ENCODE results near the gene ROPN1. TPM values are rescaled to one million over a fixed set of nuclear protein-coding genes. Genes with fewer than 3 reads are reported as not detected.
"Not testable (repeated sequence)": the region's sequence is repeated elsewhere in the genome, so short reads cannot be mapped to it uniquely, and the experiment has no call there.

Gene ROPN1
- polyA plus RNA-seq: not detected

DNA sequence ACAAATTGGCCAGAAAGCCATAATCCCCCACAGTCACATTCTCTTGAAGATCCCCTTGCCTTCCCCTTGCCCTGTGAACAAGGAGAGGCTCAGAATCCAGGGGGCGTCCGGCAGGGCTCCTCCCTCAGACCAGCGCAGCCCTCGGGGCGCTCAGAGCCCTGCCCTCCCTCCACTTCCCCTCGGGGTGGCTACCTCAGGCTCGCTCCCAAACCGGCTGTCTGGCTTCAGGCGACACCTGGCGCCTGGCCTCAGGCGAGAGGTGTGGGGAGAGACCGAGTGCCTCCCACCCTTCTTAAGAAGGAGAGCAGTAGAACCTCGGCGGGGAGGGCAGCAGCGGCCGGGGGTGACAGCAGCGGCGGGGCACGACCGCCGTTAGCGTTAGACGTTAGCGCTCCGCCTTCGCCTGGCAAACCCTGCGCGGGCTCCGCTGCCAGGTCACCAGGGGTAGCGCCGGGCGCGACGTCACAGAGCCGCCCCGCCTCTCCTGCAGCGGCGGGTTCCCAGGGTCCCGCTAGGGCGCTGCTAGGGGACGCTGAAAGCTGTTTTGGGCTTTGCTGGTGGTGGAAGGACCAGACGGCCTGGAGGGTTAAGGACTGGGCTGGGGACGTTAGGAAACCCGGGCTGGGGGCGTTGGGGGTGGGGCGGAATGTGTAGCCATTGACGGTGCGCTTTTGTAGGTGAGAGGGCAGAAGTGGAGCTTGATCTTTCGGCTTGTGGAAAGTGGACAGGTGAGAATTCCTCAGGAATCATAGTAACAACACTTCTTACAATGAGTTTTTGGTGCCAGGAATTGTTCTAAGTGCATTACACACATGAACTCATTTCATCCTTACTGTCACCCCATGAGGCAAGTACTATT, at the start of gene ROPN1:
ROPN1 (minus strand) TSS at position 395 of the 859 bp plus-strand sequence. CDS start 11,643 bp downstream, outside the sequence.
- not testable (repeated sequence) for H3K27ac Mint-ChIP-seq, DNase-seq, H3K4me1 Mint-ChIP-seq, H3K36me3 Mint-ChIP-seq, H3K9me3 Mint-ChIP-seq
- peaks cover 0 to 15% (median 2%) of the 10 kb centered on the region in 3 donors for H3K27me3 Mint-ChIP-seq (ENCODE audit: low read depth in 3 of 3)
- peak within 1 kb of the TSS; percentile 51 to 74 (median 62) for H3K4me3 Mint-ChIP-seq

DNA sequence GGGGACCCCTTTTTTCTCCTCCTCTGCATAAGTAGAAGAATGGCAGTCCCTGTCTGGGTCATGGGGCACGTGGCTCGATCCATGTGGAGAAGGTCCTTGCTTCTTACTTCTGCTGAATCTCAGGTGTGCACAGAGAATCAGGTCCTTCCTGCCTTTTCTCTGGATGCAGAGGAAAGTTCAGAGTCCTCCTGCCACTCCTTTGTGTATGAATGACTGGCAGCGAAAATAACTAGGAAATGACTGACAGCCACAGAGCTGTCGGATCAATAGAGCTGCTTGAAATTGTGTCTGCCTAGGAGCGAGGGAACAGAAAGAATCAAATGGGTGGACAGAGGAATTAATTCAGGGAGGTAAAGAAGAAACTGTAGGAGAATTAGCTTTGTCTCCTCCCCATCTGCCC, 49.6 kb upstream of the ROPN1 start:
- no peak overlapping the region for H3K27ac Mint-ChIP-seq
- no peak for DNase-seq
- H3K36me3 Mint-ChIP-seq: no peaks in the 10 kb centered on the region
- H3K4me3 Mint-ChIP-seq: no peak overlapping the region
- H3K27me3 Mint-ChIP-seq (ENCODE audit: low read depth in 3 of 3): peaks cover 0 to 2% (median 1%) of the 10 kb centered on the region in 3 donors
- H3K4me1 Mint-ChIP-seq: no peaks in the 10 kb centered on the region
- peaks cover 0 to 2% (median 0%) of the 10 kb centered on the region in 6 donors for H3K9me3 Mint-ChIP-seq

DNA sequence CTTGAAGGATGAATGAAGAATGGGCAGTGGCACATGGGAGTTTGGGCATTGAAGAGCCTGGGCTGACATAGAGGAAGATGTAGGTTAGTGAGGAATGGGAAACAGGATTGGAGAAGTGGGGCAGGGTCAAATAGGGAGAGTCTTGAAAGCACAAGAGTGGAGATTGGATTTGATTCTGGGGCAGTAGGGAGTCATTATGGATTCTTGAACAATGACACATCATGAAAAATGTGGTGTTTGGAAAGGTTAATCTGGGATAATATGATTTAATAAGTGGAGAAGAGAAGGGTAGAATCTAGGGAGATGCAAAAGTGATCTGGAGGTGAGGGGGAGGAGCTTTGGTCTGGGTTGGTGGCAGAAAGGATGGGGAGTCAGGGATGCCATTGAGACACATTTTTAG, 45.4 kb upstream of the ROPN1 start:
- peaks cover 14 to 16% of the 10 kb centered on the region in 2 donors for H3K4me1 Mint-ChIP-seq
- no peaks in the 10 kb centered on the region for H3K36me3 Mint-ChIP-seq
- H3K27me3 Mint-ChIP-seq (ENCODE audit: low read depth in 3 of 3): peaks cover 9 to 18% (median 14%) of the 10 kb centered on the region in 3 donors
- peaks cover 0 to 6% (median 1%) of the 10 kb centered on the region in 6 donors for H3K9me3 Mint-ChIP-seq
- no peak for DNase-seq
- no peak overlapping the region for H3K27ac Mint-ChIP-seq
- no peak overlapping the region for H3K4me3 Mint-ChIP-seq

DNA sequence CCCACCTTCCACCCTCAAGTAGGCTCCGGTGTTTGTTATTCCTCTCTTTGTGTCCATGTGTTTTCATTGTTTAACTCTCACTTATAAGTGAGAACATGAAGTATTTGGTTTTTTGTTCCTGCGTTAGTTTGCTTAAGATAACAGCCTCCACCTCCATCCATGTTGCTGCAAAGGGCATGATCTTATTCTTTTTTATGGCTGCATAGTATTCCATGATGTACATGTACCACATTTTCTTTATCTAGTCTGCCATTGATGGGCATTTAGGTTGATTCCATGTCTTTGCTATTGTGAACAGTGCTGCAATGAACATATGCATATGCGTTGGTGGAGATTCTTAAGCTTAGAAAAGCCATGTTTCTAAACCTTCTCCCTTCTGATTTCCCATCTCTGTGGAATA, 44.3 kb upstream of the ROPN1 start:
- peaks cover 9 to 26% (median 14%) of the 10 kb centered on the region in 3 donors for H3K27me3 Mint-ChIP-seq (ENCODE audit: low read depth in 3 of 3)
- H3K9me3 Mint-ChIP-seq, DNase-seq, H3K4me3 Mint-ChIP-seq, H3K36me3 Mint-ChIP-seq, H3K27ac Mint-ChIP-seq: not testable (repeated sequence)
- peaks cover 16 to 25% of the 10 kb centered on the region in 2 donors for H3K4me1 Mint-ChIP-seq

DNA sequence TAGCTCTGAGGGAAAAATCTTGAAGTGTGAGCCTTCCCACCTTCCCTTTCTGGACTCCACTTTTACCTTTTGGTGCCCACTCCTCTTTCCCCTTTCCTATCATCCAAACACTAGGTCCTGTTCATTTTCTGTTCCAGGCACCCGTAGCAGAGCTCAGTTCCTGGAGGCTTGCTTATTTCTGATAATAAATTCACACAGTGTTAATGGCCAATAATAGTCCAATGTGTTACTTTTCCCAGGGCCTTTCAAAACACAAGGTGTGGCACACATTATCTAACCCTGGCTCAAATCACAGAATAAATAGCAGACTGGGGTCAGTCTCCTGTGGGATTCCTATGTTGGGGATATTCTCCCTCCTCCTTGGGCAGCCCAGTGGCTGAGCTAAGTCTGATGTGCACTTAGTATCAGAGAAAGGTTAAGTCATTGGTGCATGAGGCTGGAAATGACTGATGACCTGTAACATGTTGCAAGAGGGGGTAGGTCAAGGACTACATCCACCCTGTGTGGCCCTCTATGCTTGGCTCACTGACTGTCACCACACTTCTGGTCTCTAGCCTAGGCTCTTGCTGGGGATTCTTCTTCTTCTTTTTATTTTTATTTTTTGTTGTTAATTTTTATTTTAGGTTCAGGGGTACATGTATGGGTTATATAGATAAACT, 43.7 kb upstream of the ROPN1 start:
- Mint-ChIP-seq H3K4me1 (peaks cover 16 to 28% of the 10 kb centered on the region in 2 donors), H3K36me3 (no peaks in the 10 kb centered on the region), H3K27me3 (ENCODE audit: low read depth in 3 of 3) (peaks cover 9 to 29% (median 14%) of the 10 kb centered on the region in 3 donors), H3K27ac (no peak overlapping the region), H3K9me3 (peaks cover 0 to 7% (median 1%) of the 10 kb centered on the region in 6 donors), H3K4me3 (peak overlapping the region in 4 of 5 donors; percentile 14 to 57 (median 35))
- no peak for DNase-seq

DNA sequence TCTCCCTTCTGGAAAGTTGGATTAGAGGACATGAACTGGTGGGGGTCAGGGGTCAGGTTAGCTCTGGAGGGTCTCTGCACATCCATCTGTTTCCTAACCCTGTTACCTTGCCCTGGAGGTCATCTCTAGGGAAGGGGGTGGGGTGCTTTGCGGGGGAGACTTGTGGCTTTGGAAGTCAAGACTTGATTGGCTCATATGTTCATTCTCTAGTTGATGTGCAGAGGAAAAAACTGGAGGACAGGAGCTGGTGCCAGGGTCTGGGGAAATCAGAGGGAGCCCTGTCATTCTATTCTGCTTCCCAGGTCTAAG, 42.9 kb upstream of the ROPN1 start:
- H3K4me3 Mint-ChIP-seq: peak overlapping the region; percentile 61 to 74 (median 71)
- peaks cover 0 to 9% (median 1%) of the 10 kb centered on the region in 6 donors for H3K9me3 Mint-ChIP-seq
- peaks cover 16 to 28% of the 10 kb centered on the region in 2 donors for H3K4me1 Mint-ChIP-seq
- no peak for DNase-seq
- peaks cover 9 to 29% (median 14%) of the 10 kb centered on the region in 3 donors for H3K27me3 Mint-ChIP-seq (ENCODE audit: low read depth in 3 of 3)
- no peaks in the 10 kb centered on the region for H3K36me3 Mint-ChIP-seq
- no peak overlapping the region for H3K27ac Mint-ChIP-seq

DNA sequence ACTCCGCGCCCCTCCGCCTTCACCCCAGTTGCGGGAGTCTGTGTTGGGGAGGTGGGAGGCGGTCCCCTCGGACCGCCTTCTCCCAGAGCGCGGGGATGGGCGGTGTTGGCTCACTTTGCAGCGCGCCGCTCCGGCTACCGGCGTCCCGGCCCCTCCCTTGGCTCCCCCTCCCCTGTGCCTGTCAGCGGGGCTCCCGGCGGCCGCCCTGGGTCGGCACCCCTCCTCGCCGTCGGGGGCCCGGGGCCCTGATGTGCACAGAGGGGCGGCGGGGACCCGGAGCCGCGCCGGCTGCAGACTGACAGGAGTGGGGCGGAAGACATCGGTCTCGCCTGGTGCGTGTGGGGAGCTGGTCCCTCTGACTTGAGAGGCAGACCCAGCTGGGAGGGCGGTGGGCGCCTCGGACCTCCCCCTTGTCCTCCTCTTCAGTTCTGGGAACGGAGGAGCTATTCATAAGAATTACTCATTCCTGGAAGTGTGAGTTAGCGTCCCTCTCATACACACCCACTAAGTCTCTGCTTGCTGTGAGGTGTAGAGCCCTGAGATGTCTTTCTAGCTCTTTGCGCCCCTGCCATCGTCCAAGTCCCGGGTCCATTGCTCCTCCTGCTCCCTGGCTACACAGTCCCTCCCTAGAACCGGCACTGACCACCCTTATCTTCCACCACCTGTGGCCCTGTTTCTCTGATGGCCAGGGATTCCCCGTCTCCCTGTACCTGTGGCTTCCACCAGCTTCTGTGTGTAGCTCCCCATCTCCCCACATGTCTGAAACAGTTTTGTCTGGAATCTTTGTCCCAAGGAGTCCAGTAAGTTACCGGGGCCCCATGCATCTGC, 42.3 kb upstream of the ROPN1 start:
- no peak for DNase-seq
- Mint-ChIP-seq H3K9me3 (peaks cover 0 to 9% (median 1%) of the 10 kb centered on the region in 6 donors), H3K4me1 (peaks cover 16 to 28% of the 10 kb centered on the region in 2 donors), H3K27me3 (ENCODE audit: low read depth in 3 of 3) (peaks cover 9 to 29% (median 14%) of the 10 kb centered on the region in 3 donors), H3K27ac (no peak overlapping the region), H3K36me3 (no peaks in the 10 kb centered on the region), H3K4me3 (peak overlapping the region; percentile 61 to 74 (median 71))

DNA sequence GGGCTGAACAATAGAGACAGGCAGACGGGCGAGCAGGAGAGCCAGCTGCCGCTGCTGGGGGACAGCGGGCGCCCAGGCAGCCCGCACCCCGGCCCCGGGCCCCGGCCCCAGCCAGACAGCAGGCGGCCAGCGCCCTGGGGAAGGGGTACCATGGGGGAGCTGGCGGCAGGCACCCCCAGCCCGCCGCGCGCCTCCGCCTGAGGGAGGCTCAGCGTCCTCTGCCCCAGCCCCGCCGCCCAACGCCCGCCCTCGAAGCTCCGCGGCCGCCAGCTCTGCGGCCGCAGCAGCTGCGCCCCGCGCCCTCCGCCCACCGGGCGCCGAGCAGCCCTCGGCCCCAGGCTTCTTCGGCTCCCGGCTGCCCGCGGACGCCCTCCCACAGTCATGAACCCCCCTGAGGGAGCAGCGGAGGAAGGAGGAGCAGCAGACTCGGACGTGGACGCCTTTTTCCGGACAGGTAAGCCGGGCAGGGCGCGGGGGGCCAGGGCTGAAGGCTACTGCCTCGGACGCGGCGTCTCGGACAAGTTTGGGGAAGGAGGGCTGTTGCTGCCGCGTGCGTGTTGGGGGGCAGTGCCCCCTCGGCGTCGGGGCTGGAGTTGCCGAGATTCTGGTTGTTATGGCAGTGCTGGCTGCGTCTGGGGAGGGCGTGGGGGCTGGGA, 41.6 kb upstream of the ROPN1 start, which contains the start of gene KALRN:
KALRN (plus strand) TSS at position 10 of the 656 bp plus-strand sequence.
- H3K9me3 Mint-ChIP-seq: peaks cover 0 to 10% (median 1%) of the 10 kb centered on the region in 6 donors
- peaks cover 9 to 29% (median 16%) of the 10 kb centered on the region in 3 donors for H3K27me3 Mint-ChIP-seq (ENCODE audit: low read depth in 3 of 3)
- peak within 1 kb of the TSS; percentile 72 to 86 (median 82) for H3K4me3 Mint-ChIP-seq
- no peak for DNase-seq
- H3K36me3 Mint-ChIP-seq: no peaks in the 10 kb centered on the region
- H3K4me1 Mint-ChIP-seq: peaks cover 16 to 28% of the 10 kb centered on the region in 2 donors
- H3K27ac Mint-ChIP-seq: no peak within 1 kb of the TSS

DNA sequence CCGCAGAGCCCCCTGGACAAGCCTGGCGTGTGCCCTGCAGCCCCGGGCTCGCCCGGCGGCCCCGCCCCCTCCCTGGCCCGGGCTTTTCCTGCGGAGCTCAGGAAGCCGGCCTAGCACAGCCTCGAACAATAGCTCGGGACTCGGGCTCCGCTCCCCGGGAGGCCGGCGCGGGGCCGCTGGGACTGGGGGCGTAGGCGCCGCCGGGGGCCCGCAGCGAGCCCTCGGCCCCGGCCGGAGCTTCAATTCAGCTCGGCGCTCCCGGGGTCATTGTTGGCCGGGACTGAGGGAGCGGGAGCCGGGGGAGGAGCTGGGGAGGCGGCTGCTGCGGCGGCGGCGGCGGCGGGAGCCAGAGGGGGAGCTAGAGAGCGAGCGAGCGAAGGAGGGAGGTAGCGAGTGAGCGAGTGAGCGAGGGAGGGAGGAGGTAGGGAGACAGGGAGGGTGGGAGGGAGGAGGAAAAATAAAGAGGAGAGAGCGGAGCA, 41.0 kb upstream of the ROPN1 start:
- Mint-ChIP-seq H3K36me3 (no peaks in the 10 kb centered on the region), H3K27me3 (ENCODE audit: low read depth in 3 of 3) (peaks cover 9 to 29% (median 16%) of the 10 kb centered on the region in 3 donors), H3K27ac (no peak overlapping the region), H3K4me3 (peak overlapping the region in 4 of 5 donors; percentile 30 to 54 (median 36)), H3K9me3 (peaks cover 0 to 10% (median 1%) of the 10 kb centered on the region in 6 donors), H3K4me1 (peaks cover 16 to 28% of the 10 kb centered on the region in 2 donors)
- DNase-seq: peak; percentile 20 to 33 (median 30)

DNA sequence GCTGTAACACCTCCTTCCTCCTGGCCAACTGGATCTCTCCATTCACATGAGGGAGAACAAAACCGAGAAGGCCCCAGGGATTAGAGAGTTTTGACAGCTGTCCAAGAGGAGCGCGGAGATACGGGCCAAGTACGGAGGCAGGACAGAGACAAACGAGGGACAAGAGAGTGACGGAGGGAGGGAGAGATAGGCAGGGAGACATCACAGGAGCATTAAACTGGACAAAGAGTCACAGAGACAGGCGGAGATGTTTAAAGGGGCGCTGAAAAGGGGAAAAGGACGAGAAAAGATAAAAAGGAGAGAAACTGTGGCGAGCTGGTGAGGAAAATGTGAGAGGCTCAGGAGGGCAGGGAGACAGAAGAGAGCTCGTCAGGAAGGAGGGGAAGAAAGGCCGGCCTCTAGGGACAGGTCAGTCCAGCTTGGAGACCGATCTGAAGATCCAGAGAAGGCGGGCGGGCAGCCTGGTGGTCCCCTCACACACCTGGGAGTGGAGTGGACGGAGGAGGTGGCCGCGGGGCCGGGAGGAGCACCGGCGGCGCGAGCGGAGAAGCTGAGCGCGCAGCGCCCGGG, 40.5 kb upstream of the ROPN1 start:
- H3K4me3 Mint-ChIP-seq: peak overlapping the region; percentile 72 to 86 (median 82)
- peaks cover 16 to 28% of the 10 kb centered on the region in 2 donors for H3K4me1 Mint-ChIP-seq
- peaks cover 9 to 29% (median 16%) of the 10 kb centered on the region in 3 donors for H3K27me3 Mint-ChIP-seq (ENCODE audit: low read depth in 3 of 3)
- no peaks in the 10 kb centered on the region for H3K36me3 Mint-ChIP-seq
- no peak overlapping the region for H3K27ac Mint-ChIP-seq
- H3K9me3 Mint-ChIP-seq: peaks cover 0 to 10% (median 1%) of the 10 kb centered on the region in 6 donors
- no peak for DNase-seq

DNA sequence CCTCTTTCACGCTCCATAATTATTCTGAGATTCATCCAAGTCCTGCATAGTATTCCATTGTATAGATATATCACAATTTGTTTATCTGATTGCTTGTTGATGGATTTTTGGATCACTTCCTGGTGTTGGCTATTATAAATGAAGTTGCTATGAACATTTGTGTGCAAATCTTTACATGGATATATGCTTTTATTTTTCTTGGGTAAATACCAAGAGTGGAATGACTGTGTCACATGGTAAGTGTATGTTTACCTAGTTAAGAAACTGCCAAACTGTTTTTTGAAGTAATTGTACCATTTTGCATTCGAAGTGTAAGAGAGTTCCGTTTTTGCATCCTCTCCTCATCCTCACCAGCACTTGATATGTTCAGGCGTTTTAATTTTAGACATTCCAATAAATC, 34.6 kb upstream of the ROPN1 start:
- no peak overlapping the region for H3K27ac Mint-ChIP-seq
- H3K4me1 Mint-ChIP-seq: peaks cover 0 to 5% of the 10 kb centered on the region in 2 donors
- no peak overlapping the region for H3K4me3 Mint-ChIP-seq
- peaks cover 0 to 6% (median 4%) of the 10 kb centered on the region in 3 donors for H3K27me3 Mint-ChIP-seq (ENCODE audit: low read depth in 3 of 3)
- H3K9me3 Mint-ChIP-seq: peaks cover 0 to 3% (median 0%) of the 10 kb centered on the region in 6 donors
- no peaks in the 10 kb centered on the region for H3K36me3 Mint-ChIP-seq
- no peak for DNase-seq

DNA sequence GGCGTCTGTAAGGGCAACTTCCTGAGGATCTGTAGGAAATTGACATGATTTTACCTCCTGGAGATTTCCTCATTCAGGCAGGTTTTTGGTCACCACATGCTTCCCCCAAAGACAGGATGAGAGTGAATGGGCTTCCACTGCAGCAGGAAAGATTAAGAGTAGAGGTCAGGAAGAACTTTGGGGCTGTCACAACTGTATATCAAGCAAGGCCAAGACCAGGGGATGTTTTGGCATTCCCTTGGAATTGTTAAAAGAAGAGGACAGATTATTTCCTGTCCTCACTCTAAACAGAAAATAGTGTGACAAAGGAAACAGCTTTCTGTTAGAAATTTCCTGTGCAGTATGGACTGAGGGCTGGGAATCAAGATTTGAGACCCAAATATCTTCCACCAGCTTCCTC, 31.6 kb upstream of the ROPN1 start:
- DNase-seq; H3K27ac Mint-ChIP-seq; H3K9me3 Mint-ChIP-seq; H3K4me1 Mint-ChIP-seq; H3K36me3 Mint-ChIP-seq; H3K27me3 Mint-ChIP-seq (ENCODE audit: low read depth in 3 of 3); H3K4me3 Mint-ChIP-seq: not testable (repeated sequence)
